Measurements from ENCODE around the gene ZNF474.

DNA sequence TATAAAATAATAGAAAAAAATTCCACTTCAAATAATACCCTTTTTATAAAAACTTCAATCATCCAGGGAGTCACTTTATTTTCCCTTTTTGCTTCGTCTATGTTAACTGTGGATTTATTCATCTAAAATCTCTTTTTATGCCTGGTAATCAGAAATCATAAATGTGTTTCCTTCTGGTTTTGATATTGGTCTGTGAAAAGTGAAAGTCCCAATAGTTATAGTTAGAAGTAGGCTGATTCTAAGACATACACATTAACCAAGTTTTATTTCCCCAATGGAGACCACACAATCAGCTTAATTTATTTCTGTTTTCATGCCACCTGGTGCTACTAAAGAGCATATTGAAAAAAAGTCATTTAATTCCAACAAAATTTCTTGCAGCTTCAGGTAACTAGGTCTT lies 45.7 kb downstream of the ZNF474 start:
- TF ChIP-seq, protein P1, sequence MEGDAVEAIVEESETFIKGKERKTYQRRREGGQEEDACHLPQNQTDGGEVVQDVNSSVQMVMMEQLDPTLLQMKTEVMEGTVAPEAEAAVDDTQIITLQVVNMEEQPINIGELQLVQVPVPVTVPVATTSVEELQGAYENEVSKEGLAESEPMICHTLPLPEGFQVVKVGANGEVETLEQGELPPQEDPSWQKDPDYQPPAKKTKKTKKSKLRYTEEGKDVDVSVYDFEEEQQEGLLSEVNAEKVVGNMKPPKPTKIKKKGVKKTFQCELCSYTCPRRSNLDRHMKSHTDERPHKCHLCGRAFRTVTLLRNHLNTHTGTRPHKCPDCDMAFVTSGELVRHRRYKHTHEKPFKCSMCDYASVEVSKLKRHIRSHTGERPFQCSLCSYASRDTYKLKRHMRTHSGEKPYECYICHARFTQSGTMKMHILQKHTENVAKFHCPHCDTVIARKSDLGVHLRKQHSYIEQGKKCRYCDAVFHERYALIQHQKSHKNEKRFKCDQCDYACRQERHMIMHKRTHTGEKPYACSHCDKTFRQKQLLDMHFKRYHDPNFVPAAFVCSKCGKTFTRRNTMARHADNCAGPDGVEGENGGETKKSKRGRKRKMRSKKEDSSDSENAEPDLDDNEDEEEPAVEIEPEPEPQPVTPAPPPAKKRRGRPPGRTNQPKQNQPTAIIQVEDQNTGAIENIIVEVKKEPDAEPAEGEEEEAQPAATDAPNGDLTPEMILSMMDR (IDR thresholded peaks at IDR 0.05) = no peak
- no peak for TF ChIP-seq POLR2A (IDR thresholded peaks at IDR 0.05)

Data from adrenal gland (tissue), 5 donors.